ENCODE data around the gene RPL10.

DNA sequence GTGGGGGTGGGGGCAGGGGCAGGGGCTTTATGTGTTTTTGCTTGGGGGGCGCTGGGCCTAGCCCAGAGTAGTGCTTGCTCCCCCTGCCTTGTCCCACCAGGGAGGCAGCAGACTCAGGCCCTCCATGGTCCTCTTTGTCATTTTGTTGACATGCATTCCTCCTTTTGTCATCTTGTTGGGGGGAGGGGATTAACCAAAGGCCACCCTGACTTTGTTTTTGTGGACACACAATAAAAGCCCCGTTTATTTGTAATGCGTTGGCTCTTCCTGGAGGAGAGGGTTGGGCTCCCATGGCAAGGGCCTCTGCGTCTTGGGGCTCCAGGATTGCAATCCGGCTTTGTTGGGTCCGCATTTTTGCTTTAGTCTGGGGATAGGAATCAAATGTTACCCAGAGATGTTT, 16.9 kb upstream of the RPL10 start:
- TF ChIP-seq EZH2 (IDR thresholded peaks at IDR 0.05; ENCODE audit: borderline replicate concordance, low read depth, low read length, severe bottlenecking) (no peak), CTCF (IDR thresholded peaks at IDR 0.05; ENCODE audit: extremely low read depth in 1 of 2, insufficient read depth in 1 of 2, low read depth in 1 of 2, low read length in 2 of 2) (no peak), POLR2A (IDR thresholded peaks at IDR 0.05; ENCODE audit: low read depth, low read length) (no peak), MAX (IDR thresholded peaks at IDR 0.05; ENCODE audit: insufficient read depth, insufficient read length) (no peak), JUN (IDR thresholded peaks at IDR 0.05; ENCODE audit: borderline replicate concordance, insufficient read depth, insufficient read length, low read depth) (no peak)

All from endothelial cell of umbilical vein (primary cell).